ENCODE data around the gene MXD4. TPM values are rescaled to one million over a fixed set of nuclear protein-coding genes. Genes with fewer than 3 reads are reported as not detected.

MXD4 gene
- total RNA-seq, 2 experiments from 2014 or later = 3.6 to 4.9 TPM

- CTCF ChIA-PET = no interaction called here
- H3K4me1 Mint-ChIP-seq (ENCODE audit: low read depth) = peaks cover 3% of the 10 kb centered on the region
- POLR2A ChIA-PET = no interaction called here
- H3K27ac Mint-ChIP-seq = no peak overlapping the region
- H3K9me3 Mint-ChIP-seq = no peaks in the 10 kb centered on the region
- peak; percentile 7 for DNase-seq
- intact Hi-C loops (cut with micrococcal nuclease) = no loop called here
- H3K36me3 Mint-ChIP-seq = peaks cover 1% of the 10 kb centered on the region
- no peak overlapping the region for H3K4me3 Mint-ChIP-seq
- no peaks in the 10 kb centered on the region for H3K27me3 Mint-ChIP-seq
Observed at GRCh38 chr4:2256156-2256731, 5.7 kb downstream of the MXD4 start.

- intact Hi-C loops (cut with micrococcal nuclease) = no loop called here
- DNase-seq = peak; percentile 6
- Mint-ChIP-seq H3K4me3 (no peak overlapping the region), H3K27me3 (no peaks in the 10 kb centered on the region), H3K9me3 (no peaks in the 10 kb centered on the region), H3K4me1 (ENCODE audit: low read depth) (peaks cover 3% of the 10 kb centered on the region), H3K27ac (no peak overlapping the region), H3K36me3 (peaks cover 1% of the 10 kb centered on the region)
- ChIA-PET CTCF (no interaction called here), POLR2A (no interaction called here)
Observed at GRCh38 chr4:2255501-2256155, 6.3 kb downstream of the MXD4 start.

- H3K27ac Mint-ChIP-seq = no peak overlapping the region
- peak; percentile 7 for DNase-seq
- POLR2A ChIA-PET = no interaction called here
- peaks cover 1% of the 10 kb centered on the region for H3K36me3 Mint-ChIP-seq
- CTCF ChIA-PET = no interaction called here
- H3K27me3 Mint-ChIP-seq = no peaks in the 10 kb centered on the region
- H3K4me3 Mint-ChIP-seq = no peak overlapping the region
- no peaks in the 10 kb centered on the region for H3K4me1 Mint-ChIP-seq (ENCODE audit: low read depth)
- no peaks in the 10 kb centered on the region for H3K9me3 Mint-ChIP-seq
- intact Hi-C loops (cut with micrococcal nuclease) = no loop called here
Observed at GRCh38 chr4:2254665-2255500, 7.0 kb downstream of the MXD4 start.

GRCh38 chr4:2253160-2254084 lies 8.5 kb downstream of the MXD4 start:
- intact Hi-C loops (cut with micrococcal nuclease) = no loop called here
- peaks cover 1% of the 10 kb centered on the region for H3K36me3 Mint-ChIP-seq
- no peaks in the 10 kb centered on the region for H3K9me3 Mint-ChIP-seq
- ChIA-PET POLR2A (no interaction called here), CTCF (no interaction called here)
- H3K4me1 Mint-ChIP-seq (ENCODE audit: low read depth) = no peaks in the 10 kb centered on the region
- no peak overlapping the region for H3K4me3 Mint-ChIP-seq
- DNase-seq = peak; percentile 5
- H3K27ac Mint-ChIP-seq = no peak overlapping the region
- no peaks in the 10 kb centered on the region for H3K27me3 Mint-ChIP-seq

- ChIA-PET CTCF (no interaction called here), POLR2A (interaction anchor here (0.6 kb wide), 1 partner anchor 10 kb away, joined by 3 read pairs; no protein-coding TSS in a partner anchor)
- no peak overlapping the region for H3K4me3 Mint-ChIP-seq
- no peaks in the 10 kb centered on the region for H3K27me3 Mint-ChIP-seq
- no peak overlapping the region for H3K27ac Mint-ChIP-seq
- H3K4me1 Mint-ChIP-seq (ENCODE audit: low read depth) = no peaks in the 10 kb centered on the region
- H3K9me3 Mint-ChIP-seq = no peaks in the 10 kb centered on the region
- no peak for DNase-seq
- intact Hi-C loops (cut with micrococcal nuclease) = no loop called here
- H3K36me3 Mint-ChIP-seq = peaks cover 1% of the 10 kb centered on the region
Observed at GRCh38 chr4:2252530-2253091, 9.3 kb downstream of the MXD4 start.

- ChIA-PET POLR2A (interaction anchor here (0.6 kb wide), 1 partner anchor 10 kb away, joined by 3 read pairs; no protein-coding TSS in a partner anchor), CTCF (no interaction called here)
- H3K9me3 Mint-ChIP-seq = no peaks in the 10 kb centered on the region
- intact Hi-C loops (cut with micrococcal nuclease) = no loop called here
- no peaks in the 10 kb centered on the region for H3K27me3 Mint-ChIP-seq
- no peak overlapping the region for H3K4me3 Mint-ChIP-seq
- no peaks in the 10 kb centered on the region for H3K4me1 Mint-ChIP-seq (ENCODE audit: low read depth)
- H3K36me3 Mint-ChIP-seq = peaks cover 1% of the 10 kb centered on the region
- DNase-seq = no peak
- H3K27ac Mint-ChIP-seq = no peak overlapping the region
Observed at GRCh38 chr4:2251795-2252529, 9.9 kb downstream of the MXD4 start.

- ChIA-PET CTCF (no interaction called here), POLR2A (no interaction called here)
- no peak overlapping the region for H3K27ac Mint-ChIP-seq
- no peak for DNase-seq
- peaks cover 1% of the 10 kb centered on the region for H3K36me3 Mint-ChIP-seq
- H3K9me3 Mint-ChIP-seq = no peaks in the 10 kb centered on the region
- intact Hi-C loops (cut with micrococcal nuclease) = no loop called here
- no peaks in the 10 kb centered on the region for H3K4me1 Mint-ChIP-seq (ENCODE audit: low read depth)
- H3K4me3 Mint-ChIP-seq = no peak overlapping the region
- H3K27me3 Mint-ChIP-seq = no peaks in the 10 kb centered on the region
Observed at GRCh38 chr4:2251073-2251794, 10.7 kb downstream of the MXD4 start.

- Mint-ChIP-seq H3K9me3 (no peaks in the 10 kb centered on the region), H3K4me3 (no peak overlapping the region), H3K27ac (no peak overlapping the region), H3K4me1 (ENCODE audit: low read depth) (peaks cover under 1% of the 10 kb centered on the region), H3K27me3 (no peaks in the 10 kb centered on the region), H3K36me3 (peaks cover 1% of the 10 kb centered on the region)
- peak; percentile 6 for DNase-seq
- CTCF ChIA-PET = no interaction called here
- intact Hi-C loops (cut with micrococcal nuclease) = no loop called here
- POLR2A ChIA-PET = no interaction called here
Observed at GRCh38 chr4:2250357-2251072, 11.4 kb downstream of the MXD4 start.

GRCh38 chr4:2249526-2250356 lies 12.2 kb downstream of the MXD4 start:
- no peaks in the 10 kb centered on the region for H3K9me3 Mint-ChIP-seq
- no peak overlapping the region for H3K4me3 Mint-ChIP-seq
- intact Hi-C loops (cut with micrococcal nuclease) = loop anchor here (10.0 kb wide), 2 partner anchors 285 to 685 kb away; partner anchors contain the start of gene FAM193A
- ChIA-PET CTCF (interaction anchor here (1.8 kb wide), 1 partner anchor 30 kb away, joined by 5 read pairs; no protein-coding TSS in a partner anchor), POLR2A (no interaction called here)
- peaks cover 8% of the 10 kb centered on the region for H3K4me1 Mint-ChIP-seq (ENCODE audit: low read depth)
- no peaks in the 10 kb centered on the region for H3K27me3 Mint-ChIP-seq
- no peak overlapping the region for H3K27ac Mint-ChIP-seq
- peak; percentile 5 for DNase-seq
- H3K36me3 Mint-ChIP-seq = peaks cover 1% of the 10 kb centered on the region

- no peaks in the 10 kb centered on the region for H3K36me3 Mint-ChIP-seq
- no peak for DNase-seq
- H3K4me1 Mint-ChIP-seq (ENCODE audit: low read depth) = peaks cover 10% of the 10 kb centered on the region
- H3K27me3 Mint-ChIP-seq = no peaks in the 10 kb centered on the region
- intact Hi-C loops (cut with micrococcal nuclease) = loop anchor here (10.0 kb wide), 2 partner anchors 286 to 686 kb away; partner anchors contain the start of gene FAM193A
- H3K4me3 Mint-ChIP-seq = no peak overlapping the region
- no peak overlapping the region for H3K27ac Mint-ChIP-seq
- no peaks in the 10 kb centered on the region for H3K9me3 Mint-ChIP-seq
- POLR2A ChIA-PET = no interaction called here
- CTCF ChIA-PET = interaction anchor here (1.8 kb wide), 1 partner anchor 29 kb away, joined by 5 read pairs; no protein-coding TSS in a partner anchor
Observed at GRCh38 chr4:2248821-2249261, 13.1 kb downstream of the MXD4 start.
